H1 (cell line): ENCODE data around the gene RHOC. TPM values are rescaled to one million over a fixed set of nuclear protein-coding genes. Genes with fewer than 3 reads are reported as not detected.

Source experiments
- CHD2 ChIP-seq: IDR thresholded peaks from 2 replicates; pipeline ENCODE4 v1.6.1; 2012; ENCODE audit warnings: low read length, improper control_type of control experiment
- GABPA ChIP-seq: IDR thresholded peaks from 2 replicates; pipeline ENCODE4 v1.6.1; 2011; ENCODE audit warnings: mild to moderate bottlenecking, low read length, moderate library complexity, borderline replicate concordance; ENCODE audit not compliant: insufficient read depth
- POLR2AphosphoS5 ChIP-seq: IDR thresholded peaks from 2 replicates; pipeline ENCODE4 v1.6.1; 2011; ENCODE audit warnings: low read depth, low read length
- RNF2 ChIP-seq: fragments of 200-900, 300-1000 bp; sonication (generic); IDR thresholded peaks from 2 replicates; pipeline ENCODE4 v1.7.1; 2016; ENCODE audit warnings: borderline replicate concordance, low read depth, mild to moderate bottlenecking, antibody characterized with exemption, low read length; ENCODE audit not compliant: poor library complexity, severe bottlenecking; ENCODE audit errors: missing control alignments
- polyA plus RNA-seq, 7 experiments: library from polyadenylated mRNA; depleted of rRNA in 3 of 7; stranded (reverse) in 5 of 7; unstranded in 2 of 7; fragments of >200 nt in 5 of 7; fragments of 200-250 nt in 2 of 7; gene quantifications; 1 replicate in 5 of 7; 2 replicates in 1 of 7; 4 replicates in 1 of 7; pipeline versions ENCODE4 v1.2.1 to v1.2.3, GENCODE V29; 2011 to 2013; ENCODE audit warnings: missing spikeins in 2 of 7, mixed read lengths in 2 of 7
- total RNA-seq: library from RNA; stranded (reverse); fragmentation: NEBNext Ultra II Directional; extraction: Animal tissue kit (Norgen Biotek cat#: 25700); gene quantifications from 2 replicates; pipeline ENCODE4 v1.2.1, GENCODE V29; 2021
- TF ChIP-seq, protein P1 (sequence below): fragments of 300-600 bp; sonication (generic); IDR thresholded peaks from 2 replicates; pipeline ENCODE4 v1.7.1; 2012; ENCODE audit warnings: low read length, moderate library complexity, mild to moderate bottlenecking, inconsistent platforms; ENCODE audit not compliant: insufficient replicate concordance

RHOC gene
- total and polyA plus RNA-seq, 2 of the 8 experiments (the other 6 are each of a cell fraction or from before 2014, with no cell fraction given) = 53.6 to 97.5 TPM

- TF ChIP-seq, protein P1, sequence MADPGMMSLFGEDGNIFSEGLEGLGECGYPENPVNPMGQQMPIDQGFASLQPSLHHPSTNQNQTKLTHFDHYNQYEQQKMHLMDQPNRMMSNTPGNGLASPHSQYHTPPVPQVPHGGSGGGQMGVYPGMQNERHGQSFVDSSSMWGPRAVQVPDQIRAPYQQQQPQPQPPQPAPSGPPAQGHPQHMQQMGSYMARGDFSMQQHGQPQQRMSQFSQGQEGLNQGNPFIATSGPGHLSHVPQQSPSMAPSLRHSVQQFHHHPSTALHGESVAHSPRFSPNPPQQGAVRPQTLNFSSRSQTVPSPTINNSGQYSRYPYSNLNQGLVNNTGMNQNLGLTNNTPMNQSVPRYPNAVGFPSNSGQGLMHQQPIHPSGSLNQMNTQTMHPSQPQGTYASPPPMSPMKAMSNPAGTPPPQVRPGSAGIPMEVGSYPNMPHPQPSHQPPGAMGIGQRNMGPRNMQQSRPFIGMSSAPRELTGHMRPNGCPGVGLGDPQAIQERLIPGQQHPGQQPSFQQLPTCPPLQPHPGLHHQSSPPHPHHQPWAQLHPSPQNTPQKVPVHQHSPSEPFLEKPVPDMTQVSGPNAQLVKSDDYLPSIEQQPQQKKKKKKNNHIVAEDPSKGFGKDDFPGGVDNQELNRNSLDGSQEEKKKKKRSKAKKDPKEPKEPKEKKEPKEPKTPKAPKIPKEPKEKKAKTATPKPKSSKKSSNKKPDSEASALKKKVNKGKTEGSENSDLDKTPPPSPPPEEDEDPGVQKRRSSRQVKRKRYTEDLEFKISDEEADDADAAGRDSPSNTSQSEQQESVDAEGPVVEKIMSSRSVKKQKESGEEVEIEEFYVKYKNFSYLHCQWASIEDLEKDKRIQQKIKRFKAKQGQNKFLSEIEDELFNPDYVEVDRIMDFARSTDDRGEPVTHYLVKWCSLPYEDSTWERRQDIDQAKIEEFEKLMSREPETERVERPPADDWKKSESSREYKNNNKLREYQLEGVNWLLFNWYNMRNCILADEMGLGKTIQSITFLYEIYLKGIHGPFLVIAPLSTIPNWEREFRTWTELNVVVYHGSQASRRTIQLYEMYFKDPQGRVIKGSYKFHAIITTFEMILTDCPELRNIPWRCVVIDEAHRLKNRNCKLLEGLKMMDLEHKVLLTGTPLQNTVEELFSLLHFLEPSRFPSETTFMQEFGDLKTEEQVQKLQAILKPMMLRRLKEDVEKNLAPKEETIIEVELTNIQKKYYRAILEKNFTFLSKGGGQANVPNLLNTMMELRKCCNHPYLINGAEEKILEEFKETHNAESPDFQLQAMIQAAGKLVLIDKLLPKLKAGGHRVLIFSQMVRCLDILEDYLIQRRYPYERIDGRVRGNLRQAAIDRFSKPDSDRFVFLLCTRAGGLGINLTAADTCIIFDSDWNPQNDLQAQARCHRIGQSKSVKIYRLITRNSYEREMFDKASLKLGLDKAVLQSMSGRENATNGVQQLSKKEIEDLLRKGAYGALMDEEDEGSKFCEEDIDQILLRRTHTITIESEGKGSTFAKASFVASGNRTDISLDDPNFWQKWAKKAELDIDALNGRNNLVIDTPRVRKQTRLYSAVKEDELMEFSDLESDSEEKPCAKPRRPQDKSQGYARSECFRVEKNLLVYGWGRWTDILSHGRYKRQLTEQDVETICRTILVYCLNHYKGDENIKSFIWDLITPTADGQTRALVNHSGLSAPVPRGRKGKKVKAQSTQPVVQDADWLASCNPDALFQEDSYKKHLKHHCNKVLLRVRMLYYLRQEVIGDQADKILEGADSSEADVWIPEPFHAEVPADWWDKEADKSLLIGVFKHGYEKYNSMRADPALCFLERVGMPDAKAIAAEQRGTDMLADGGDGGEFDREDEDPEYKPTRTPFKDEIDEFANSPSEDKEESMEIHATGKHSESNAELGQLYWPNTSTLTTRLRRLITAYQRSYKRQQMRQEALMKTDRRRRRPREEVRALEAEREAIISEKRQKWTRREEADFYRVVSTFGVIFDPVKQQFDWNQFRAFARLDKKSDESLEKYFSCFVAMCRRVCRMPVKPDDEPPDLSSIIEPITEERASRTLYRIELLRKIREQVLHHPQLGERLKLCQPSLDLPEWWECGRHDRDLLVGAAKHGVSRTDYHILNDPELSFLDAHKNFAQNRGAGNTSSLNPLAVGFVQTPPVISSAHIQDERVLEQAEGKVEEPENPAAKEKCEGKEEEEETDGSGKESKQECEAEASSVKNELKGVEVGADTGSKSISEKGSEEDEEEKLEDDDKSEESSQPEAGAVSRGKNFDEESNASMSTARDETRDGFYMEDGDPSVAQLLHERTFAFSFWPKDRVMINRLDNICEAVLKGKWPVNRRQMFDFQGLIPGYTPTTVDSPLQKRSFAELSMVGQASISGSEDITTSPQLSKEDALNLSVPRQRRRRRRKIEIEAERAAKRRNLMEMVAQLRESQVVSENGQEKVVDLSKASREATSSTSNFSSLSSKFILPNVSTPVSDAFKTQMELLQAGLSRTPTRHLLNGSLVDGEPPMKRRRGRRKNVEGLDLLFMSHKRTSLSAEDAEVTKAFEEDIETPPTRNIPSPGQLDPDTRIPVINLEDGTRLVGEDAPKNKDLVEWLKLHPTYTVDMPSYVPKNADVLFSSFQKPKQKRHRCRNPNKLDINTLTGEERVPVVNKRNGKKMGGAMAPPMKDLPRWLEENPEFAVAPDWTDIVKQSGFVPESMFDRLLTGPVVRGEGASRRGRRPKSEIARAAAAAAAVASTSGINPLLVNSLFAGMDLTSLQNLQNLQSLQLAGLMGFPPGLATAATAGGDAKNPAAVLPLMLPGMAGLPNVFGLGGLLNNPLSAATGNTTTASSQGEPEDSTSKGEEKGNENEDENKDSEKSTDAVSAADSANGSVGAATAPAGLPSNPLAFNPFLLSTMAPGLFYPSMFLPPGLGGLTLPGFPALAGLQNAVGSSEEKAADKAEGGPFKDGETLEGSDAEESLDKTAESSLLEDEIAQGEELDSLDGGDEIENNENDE = no peak
- TF ChIP-seq CHD2 = no peak
- TF ChIP-seq GABPA = no peak
- no peak for TF ChIP-seq POLR2AphosphoS5
- no peak for TF ChIP-seq RNF2
Measured at GRCh38 chr1:112723511-112723839, 16.5 kb upstream of the RHOC start (continued).
